Activated CD4-positive, alpha-beta T cell treated with anti-CD3 and anti-CD28 coated beads, Interleukin-2, amount 50 U/mL, for 24 hours (primary cell): ENCODE data around the gene NPFFR1.

Experiments
- DNase-seq, 2 donors: peaks; one replicate each; pipeline ENCODE4 v3.0.0-alpha.2; 2020; ENCODE audit warnings: low read depth in 1 of 2, low spot score in 1 of 2

NPFFR1 gene

DNA sequence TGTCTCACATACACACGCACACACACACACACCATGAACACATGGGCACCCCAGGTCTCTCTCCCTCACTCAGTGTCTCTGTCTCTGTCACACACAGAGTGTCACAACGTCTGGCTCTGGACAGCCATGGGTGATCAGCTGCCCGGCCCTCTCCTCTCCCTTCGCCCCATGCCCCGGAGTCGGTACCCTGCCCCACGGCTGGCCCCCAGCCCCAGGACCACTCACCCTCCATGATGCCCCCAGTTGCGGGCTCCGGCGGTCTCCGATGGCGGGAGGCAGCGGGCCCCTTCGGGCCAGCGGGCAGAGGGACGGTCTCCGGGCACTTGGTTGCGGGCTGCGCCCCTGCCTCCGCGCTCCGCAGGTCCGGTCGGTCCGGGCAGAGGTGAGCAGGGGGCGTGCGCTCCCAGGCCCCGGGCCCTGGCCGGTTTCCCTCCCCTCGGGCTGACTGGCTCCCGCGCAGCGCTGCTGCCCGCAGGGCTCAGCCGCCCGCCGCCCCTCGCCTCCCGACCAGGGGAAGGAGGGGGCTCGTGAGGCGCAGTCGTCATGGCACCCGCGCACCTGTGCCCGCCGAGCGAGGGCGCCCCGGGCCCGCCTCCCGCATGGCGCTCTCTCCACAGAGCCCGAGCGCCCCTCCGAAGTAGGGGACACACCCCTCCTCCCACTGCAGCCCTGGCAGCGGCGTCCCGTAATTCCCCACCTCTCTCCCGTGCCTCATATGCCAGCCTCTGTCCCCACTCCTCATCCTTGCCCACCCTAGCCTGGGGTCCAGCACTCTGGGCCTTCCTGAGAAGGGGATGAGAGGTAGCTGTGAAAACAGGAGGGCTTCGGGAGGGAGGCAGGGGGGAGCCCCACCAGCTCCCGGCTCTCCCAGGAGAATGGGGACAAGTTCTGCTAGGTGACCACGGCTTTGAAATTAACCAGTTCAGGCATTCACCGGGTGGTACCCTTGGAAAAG, at the start of gene NPFFR1:
Gene NPFFR1, minus strand, starts transcription at position 560 of the 955 bp plus-strand sequence. Its CDS starts 328 bp downstream, at position 232.
- DNase-seq, result no peak

DNA sequence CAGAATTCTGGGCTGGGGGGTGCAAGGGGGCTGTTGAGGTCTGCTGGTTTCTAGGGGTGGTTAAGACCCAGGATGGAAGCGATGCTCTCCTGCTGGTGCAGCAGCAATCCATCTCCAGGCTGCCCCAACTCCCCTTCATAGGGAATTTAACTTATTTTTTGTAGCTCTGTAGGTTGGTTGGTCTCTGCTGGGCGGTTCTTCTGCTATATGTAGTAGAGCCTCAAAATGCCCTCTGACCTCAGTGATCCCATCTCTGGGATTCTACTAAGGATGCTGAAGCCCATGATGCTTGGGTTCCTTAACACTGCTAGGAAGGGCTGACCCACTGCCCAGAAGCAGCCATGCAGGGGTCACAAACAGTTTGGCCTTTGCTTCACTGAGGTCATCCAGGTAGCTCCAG, 49.5 kb upstream of the NPFFR1 start:
- DNase-seq, result no peak

DNA sequence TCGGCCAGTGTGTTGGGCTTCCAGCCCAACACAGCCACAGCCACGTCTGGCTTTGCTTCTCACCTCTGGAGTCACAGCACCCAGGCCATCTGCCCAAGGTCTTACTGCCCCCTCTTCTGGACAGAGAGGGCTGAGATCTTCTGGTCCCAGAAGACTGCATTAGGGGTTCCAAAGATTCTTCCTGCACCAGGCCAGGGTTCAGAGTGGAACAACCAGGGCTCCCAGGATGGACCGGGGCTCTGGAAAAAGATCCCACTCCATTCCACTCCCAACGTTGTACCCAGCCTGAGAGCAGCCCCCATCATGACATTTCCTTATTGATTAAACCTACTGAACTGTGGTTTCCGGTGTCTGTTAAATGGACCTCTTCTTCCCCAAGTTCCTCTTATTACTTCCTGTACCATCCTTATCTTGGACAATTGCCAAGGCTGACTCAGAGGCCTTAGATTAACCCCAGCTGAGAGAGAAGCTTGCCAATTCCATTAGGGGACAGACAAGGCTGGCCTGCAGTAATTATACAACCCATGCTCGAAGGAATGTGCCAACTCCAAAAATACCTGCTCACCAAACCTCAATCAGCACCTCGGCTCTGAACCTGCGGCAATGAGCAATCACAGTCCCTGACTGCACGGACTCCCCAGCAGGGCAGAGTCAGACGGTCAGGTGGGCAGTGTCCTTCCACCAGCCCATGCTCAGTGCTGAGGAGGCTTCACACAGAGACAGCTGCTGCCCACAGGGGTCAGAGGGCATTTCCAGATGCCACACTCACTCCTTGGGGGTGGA, 47.9 kb upstream of the NPFFR1 start:
- no peak for DNase-seq

GRCh38 chr10:70331160-70331485, 47.3 kb upstream of the NPFFR1 start:
- no peak for DNase-seq

GRCh38 chr10:70330671-70331070, 46.9 kb upstream of the NPFFR1 start:
- DNase-seq, result no peak

DNA sequence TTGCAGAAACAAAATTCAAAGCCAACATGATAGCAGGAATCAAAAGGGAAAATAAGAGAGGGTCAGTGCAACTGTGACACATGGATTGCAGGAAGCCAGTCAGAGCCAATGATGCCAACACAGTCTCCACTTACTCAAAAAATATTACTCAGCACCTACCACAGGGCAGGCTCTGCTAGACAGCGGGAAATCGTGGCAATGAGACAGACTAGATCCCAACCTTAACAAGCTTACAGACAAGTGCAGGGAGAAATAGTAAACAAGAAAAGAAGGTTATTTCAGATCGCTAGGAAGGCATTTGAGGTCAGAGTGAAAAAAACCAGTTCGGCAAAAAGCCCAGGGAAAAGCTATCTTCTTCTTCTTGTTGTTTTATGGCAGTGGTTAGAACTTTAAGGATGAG, 45.2 kb upstream of the NPFFR1 start:
- DNase-seq, result no peak

GRCh38 chr10:70328018-70328417, 44.2 kb upstream of the NPFFR1 start:
- no peak for DNase-seq

DNA sequence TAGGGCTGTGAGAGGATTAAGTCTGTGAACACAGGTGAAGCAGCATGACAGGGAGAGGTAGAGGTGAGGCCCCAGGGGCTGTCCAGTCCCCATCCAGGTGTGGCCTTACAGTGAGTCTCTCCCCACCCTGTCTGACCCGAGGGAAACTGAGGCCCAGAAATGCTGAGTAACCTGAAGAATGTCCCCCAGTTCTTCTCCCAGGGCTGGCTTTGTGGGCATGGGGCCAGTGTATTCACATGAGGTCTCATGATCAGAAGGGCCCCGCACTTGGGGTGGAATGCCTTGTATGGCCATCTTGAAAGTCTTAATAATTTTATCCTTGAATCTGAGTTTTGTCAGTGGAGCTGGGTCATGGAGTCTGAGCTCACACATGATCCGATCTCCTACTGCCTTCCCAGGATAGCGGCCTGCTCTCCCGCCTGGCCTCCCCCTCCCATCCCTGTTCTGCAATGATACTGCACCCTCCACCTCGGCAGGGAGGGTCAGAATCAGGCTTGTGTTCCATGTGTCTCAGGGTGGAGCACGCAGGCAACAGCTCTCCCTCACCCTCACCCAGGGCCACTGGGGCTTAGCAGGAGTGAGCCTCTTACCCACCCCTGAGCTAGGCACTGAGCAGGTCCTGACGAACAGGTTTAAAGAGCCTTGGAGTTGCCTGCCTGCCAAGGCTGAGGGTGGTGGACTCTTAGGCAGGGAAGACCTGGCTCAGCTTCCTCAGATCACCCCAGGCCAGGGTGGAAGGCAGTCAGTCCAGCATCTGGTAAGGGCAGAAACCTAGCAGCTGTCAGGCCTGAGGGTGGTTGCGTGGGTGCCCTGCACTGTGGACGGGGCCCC, 41.4 kb upstream of the NPFFR1 start:
- DNase-seq, result no peak

GRCh38 chr10:70324339-70324861, 40.6 kb upstream of the NPFFR1 start:
- DNase-seq, result no peak

DNA sequence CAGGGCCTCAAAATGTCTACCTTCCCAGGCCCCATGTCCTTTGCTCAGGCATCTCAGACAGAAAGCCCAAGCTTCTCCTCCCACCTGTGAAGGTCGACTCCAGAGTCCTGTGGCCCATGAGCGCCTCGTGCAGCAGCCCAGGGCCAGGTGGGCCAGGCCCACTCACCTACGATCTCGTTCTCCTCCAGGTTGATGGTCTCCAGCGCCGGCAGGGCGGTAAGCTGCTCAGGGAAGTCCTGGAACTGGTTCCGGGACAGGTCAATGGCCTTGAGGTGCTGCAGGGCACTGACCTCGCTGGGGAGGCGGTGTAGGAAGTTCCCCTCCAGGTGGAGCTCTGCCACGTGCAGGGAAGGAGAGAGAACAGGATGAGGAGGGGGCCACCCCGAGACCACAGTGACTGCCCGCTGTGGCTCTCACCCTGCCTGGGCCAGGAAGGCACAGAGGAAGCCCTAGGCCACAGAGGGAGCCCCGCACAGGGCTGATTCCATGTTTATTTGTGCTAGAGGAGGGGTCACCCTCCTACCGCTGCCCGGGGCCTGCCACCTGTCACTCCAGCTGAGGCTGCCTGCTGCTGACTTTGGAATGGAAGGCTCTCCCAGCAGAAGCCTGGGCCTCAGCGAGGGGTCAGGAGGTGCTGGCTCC, 40.0 kb upstream of the NPFFR1 start:
- DNase-seq, result no peak

- no peak for DNase-seq
Observed at GRCh38 chr10:70323138-70323696, 39.4 kb upstream of the NPFFR1 start.

- no peak for DNase-seq
Observed at GRCh38 chr10:70321897-70322890, 38.4 kb upstream of the NPFFR1 start.

DNA sequence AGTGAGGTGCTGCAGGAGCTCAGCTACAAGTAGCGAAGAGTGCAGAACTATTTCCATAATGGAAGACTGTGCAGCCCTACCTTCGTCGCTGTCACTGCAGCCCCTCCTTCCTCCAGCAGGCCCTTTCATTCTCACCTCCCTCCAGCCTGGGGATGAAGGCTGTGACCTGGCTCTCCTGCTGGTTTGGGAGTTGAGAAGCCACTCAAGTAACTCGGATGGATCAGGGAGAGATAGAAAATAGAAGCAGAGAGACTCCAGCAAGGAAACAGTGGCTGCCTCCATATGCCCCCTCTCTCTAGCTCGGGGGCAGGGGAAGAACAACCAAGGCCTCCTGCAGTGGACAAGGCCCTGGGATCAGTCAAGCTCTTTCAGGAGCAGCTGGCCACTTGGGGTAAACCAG, 37.4 kb upstream of the NPFFR1 start:
- DNase-seq, result no peak

DNA sequence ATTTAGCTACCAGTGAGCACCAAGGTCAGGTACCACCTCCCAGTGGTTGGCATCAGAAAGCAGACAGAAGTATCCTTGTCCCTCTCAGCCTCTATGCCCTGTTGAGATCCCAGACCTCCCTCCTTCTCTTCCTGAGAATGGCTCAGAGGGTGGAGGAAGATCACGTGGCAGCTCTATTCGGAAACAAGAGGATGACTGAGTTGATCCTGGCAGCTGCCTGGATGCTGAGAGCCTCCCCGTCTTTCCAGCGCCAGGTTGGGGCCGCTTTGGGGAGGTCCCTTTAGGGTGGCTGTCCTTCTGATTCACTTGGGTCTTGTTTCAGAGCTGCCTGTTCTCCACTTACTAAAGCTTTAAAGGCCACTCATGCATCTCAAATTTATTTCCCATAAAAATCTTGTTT, 36.9 kb upstream of the NPFFR1 start:
- no peak for DNase-seq

- no peak for DNase-seq
Observed at GRCh38 chr10:70319824-70320223, 36.0 kb upstream of the NPFFR1 start.

DNA sequence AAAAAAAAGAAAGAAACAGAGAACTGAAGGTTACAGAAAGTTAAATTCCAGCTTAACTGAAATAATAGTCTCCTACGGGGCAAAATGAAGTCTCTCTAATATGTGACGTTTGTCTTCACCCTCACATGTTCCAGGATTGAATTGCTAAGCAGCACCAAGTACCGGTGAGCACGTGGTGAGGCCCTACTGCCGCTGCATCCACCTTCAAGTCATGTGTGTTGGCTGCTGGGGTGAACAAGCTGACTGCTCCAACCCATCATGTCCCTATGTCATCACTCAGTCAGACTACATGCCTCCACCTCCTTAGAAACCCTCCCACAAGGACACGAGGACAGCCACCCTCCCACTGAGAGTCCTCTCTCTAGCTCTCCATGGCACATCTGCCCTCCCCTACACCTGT, 35.4 kb upstream of the NPFFR1 start:
- no peak for DNase-seq

- DNase-seq, result no peak
Observed at GRCh38 chr10:70317943-70318318, 34.1 kb upstream of the NPFFR1 start.

DNA sequence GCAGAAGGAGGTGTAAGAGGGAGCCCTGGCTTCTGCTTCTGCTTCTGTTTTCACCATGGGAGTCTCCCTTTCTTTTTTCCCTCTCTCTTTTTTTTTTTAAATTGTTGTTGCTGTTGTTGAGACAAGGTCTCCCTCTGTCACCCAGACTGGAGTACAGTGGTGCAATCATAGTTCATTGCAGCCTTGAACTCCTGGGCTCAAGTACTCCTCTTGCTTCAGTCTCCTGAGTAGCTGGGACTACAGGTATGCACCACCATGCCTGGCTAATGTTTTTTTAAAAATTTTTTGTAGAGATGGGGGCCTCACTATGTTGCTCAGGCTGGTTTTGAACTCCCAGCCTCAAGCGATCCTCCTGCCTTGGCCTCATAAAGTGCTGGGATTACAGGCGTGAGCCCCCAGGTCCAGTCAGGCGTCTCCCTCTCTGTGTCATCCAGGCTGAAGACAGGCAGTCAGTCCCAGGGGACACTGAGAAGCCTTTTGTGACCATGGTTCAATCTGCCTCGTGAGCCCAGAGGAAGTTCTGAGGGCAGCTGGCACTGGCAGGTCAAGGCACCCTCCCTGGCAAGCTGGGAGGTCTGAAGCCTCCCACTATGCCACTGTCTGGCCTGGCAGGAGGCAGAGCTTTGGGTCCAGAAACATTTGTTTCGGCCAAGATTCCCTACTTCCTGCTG, 33.6 kb upstream of the NPFFR1 start:
- DNase-seq, result no peak

GRCh38 chr10:70315815-70316214, 32.0 kb upstream of the NPFFR1 start:
- DNase-seq, result no peak
